GM18861 (cell line): Measurements from ENCODE around the gene RTN4RL1.

Experiments used
- ATAC-seq: cut with Tn5 transposase; IDR thresholded peaks from one replicate; pipeline ENCODE4 v1.9.1; 2021; ENCODE audit not compliant: unreplicated experiment

RTN4RL1 gene

DNA sequence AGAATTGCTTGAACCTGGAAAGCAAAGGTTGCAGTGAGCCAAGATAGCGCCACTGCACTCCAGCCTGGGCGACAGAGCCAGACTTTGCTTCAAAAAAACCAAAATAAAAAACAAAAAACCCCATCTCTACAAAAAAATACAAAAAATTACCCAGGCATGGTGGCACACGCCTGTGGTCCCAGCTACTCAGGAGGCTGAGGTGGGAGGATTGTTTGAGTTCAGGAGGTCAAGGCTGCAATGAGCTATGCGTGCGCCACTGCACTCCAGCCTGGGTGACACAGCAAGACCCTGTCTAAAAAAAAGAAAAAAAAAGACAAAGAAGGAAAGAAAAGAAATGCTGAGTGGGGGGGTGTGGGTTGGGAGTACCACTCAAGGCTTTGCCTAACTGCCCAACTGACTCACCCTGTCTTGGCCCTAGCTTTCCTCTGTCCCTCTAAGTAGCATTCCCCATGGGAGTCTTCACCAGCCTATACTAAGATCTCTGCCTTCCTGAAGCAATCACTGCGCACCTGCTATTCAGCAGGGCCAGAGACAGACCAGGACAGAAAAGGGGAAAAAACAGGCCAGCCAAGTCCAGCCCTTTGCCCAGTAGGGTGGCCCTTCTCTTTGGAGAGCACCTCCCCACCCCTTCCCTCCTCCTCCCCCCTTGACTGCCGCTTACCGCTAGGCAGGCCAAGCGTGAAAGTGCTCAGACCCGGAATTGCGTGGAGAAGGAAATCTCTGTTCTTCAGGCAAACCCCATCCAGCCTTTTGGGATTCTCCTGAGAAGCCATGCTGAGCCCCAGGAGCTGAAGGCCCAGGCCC is 45.8 kb downstream of the RTN4RL1 start:
- no peak for ATAC-seq

DNA sequence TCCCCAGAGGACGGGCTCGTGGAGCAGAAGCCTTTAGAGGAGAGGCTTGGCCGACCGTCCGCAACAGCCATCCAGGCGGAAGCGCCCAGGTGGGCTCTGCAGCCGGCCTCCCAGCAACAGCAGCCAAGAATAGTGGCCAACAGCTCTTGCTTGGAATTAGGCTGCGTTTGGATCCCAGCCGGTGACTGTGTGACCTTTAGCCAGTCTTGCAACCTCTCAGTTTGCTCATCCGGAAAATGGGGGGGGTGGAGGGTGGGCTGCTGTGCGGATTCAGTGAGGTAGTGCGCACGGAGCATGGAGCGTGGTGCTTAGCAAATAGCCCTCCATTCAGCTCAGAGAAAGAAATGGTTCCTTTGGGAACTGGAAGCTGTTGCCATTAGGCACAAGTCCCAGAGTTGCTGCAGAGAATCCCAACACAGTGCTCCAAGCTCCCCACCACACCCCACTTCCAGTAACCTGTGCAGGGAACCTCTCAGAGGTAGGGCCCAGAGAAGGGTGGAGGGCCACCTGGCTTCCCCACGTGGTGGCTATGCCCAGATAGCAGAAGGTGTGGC is 46.7 kb downstream of the RTN4RL1 start:
- no peak for ATAC-seq

DNA sequence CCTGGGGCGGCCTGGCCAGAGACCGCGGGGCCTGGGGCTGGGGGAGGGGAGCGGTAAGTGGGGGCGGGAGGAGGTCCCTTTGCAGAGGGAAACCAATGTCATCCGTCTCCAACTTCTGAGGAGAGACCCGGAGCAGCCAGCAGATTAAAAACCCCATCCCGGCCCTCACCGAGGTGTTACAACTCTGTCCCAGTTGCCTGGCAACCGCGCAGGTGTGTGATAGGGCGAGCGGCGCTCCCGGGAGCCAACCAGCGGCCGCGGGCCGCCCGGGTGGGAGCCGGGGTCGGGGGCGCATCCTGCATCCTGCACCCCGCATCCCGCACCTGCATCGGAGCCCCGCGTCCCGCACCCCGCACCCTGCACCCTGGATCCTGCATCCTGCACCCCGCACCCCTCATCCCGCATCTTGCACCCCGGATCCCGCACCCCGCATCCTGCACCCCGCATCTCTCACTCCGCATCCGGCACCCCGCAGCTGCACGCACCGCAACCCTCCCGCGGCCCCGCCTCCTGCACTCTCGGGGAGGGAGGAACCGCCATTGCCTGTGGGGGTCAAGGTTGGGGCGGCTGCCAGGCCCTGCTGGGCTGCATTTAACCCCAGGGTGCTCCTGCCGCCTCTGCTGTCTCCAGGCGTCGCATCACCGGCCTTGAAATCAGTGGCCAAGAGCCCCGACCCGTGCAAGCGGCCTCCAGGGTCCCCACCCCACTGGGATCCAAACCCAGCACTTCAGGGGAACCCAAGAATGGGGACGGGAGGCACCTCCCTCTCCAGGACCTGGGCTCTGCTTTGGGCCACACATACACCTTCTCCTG is 47.3 kb downstream of the RTN4RL1 start:
- ATAC-seq: no peak

DNA sequence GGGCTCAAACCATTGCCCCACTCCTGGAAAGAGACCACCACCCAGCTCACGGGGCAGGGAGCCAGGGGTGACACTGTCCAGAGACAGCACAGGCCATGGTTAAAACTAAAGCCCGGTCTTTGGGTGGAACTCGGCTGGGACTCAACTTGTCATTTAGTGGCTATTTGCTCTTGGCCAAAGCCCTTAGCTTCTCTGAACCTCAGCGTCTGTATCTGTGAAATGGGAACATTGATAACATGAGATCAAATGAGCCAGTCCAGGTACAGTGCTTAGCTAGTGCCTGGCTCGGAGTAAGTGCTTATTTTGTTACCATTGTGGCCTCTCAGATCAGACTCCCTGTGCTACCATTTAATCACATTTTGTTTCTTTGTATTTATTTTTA is 48.5 kb downstream of the RTN4RL1 start:
- no peak for ATAC-seq

DNA sequence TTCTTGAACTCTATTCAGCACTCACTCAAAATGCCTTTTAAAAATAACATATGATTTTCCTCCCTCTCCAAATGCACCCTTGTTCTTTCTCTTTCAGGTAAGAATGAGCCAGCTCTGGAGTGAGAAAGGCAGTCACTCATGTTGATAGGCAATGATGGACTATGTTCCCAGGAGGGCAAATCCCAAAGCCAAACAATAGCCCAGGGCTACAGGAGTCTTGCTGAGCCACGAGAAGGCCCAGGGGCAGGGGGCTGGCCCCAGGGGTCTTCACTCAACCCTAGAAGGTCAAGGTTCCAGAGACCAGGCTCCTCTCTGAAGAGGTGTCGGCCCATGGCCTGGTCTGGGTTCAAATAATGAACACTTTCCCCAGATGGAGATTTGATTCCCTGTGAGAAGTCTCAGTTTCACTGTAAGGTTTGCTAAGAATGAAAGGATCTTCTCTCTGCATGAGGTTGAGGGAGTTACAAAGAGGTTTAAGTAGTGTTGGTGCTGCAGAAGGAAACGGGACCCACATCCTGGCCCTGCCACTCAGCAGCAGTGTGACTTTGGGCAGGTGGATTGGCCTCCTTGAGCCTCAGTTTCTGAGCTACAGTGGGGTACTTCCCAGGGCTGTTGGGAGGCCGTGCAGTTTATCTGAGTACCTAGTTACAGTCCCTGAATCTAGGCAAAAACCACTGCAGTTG is 49.0 kb downstream of the RTN4RL1 start:
- no peak for ATAC-seq

DNA sequence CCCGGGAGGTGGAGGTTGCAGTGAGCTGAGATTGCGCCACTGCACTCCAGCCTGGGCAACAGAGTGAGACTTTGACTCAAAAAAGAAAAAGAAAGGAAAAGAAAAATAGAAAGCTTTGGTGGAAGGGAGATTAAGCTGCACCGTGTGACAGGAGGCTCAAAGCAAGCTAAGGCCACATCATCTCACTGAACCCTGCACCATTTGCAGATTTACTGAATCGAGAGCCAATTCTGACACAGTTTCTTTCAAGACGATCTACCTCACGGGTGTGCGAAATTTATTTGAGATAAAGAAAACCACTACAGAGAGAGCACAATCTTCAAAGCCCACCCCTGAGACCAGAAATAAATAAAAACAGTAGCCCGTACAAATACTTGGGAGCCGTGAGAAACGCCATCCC is 49.6 kb downstream of the RTN4RL1 start:
- no peak for ATAC-seq

DNA sequence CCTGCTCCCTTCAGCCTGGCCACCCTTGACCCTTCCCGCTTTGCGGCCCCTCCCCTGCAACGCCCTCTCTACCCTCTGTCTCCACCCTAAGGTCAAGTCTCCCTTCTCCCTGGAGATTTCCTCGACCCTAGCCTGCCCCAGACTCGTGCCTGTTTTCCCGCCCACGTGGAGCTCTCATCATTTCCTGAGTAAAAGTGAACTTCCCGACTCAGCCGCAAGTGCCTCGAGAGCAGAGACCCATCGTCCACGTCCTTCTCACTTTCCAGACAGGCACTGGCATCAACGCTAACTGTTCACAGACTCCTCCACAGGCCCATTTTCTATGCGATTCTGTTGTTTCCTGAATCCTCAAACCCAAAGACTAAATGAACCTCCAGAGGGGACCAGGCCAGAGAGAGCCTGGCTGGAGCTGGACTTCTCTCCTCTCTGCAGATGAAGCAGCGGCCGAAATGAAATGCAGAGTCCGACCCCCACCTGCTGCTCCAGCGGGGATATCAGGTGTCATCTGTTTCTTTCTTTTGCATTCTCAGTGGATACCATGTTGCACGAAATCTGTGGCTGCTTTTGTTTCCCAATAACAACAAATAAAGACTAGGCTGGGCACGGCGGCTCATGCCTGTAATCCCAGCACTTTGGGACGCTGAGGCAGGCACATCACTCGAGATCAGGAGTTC is 52.5 kb downstream of the RTN4RL1 start:
- ATAC-seq: no peak

DNA sequence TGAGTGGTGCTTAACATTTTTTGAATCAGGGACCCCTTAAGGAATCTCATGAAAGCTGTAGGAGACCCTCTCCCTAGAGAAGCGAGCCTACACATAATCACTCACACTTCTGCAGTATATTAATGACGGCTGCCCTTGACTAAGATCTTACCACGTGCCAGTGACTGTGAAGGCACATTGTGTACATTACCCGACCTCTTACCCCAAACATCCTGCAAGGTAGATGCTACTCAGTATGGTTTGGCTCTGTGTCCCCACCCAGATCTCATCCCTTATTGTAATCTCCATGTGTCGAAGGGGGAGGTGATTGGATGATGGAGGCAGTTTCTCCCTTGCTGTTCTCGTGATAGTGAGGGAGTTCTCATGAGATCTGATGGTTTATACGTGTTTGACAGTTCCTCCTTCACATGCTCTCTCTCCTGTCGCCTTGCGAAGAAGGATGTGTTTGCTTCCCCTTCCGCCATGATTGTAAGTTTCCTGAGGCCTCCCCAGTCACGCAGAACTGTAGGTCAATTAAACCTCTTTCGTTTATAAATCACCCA is 54.2 kb downstream of the RTN4RL1 start:
- ATAC-seq: no peak

DNA sequence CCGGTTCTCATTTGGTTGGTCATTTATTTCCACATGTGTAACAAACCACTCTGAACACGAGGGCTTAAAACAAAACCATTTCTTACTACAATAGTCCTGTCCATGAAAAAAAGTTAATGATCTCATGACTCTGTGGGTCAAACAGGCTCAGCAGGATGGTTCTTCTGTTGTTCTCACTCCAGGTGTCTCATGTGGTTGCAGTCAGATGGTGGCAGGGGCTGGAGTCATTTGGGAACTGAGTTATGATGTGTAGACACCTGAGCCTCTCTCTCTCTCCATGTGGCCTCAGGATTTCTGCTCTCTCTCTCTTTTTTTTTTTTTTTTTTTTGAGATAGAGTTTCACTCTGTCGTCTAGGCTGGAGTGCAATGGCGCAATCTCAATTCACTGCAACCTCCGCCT is 55.4 kb downstream of the RTN4RL1 start:
- ATAC-seq: no peak

DNA sequence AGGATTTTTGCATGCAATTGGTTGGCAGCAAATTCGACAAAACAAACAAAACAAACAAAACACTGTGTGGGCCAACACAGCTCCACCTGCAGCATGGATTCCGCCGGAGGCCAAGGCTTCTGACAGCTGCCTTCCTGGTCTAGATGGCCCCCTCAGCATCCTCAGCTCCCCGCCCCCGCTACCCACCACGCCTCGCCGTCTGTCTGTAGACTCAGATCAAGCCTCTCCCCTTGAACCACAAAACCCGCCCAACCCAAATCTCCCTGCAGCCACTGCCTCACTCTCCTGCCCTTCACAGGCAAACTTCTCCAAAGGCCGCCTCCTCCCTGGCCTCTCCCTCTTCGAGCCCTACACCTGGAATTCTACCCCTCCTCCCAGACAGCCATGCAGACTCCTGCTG is 57.9 kb downstream of the RTN4RL1 start:
- ATAC-seq: no peak

DNA sequence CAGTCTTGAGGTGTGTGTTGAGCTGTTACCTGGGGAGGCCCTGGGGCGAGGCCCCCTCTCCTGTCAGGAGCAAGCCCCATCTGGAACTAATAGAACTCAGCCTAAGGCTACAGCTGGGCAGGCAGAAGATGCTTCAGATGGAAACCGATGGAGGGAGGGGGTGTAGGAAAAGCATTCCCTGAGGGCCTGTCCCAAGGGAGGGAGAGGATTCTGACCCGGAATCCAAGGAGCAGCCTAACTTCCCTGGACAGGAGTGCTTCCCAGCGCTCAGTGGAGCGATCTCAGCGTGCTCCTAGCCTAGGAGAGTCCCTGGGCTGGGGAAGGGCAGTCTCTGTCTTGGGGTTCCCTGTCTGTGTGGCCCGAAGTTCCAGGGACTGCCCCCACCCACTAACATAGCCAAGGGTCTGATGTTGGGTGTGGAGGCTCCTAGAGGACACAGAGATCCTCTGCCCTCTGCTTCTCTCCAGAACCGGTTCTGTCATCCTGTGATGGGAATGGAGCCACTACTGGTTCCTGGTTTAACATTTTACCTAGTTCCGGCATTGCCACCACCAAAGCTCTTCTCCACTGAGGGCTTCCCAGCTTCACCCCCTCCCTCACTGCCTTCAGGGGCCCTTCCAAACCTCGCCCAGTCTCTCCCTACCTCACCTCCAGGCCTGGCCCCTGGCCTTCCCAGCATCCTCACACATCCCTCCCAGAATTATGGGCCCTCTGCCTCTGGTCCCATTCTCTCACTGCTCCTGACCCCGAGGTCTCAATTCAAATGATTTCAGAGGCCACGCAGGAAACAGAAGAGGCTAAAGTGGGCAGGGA is 58.7 kb downstream of the RTN4RL1 start:
- ATAC-seq: no peak

DNA sequence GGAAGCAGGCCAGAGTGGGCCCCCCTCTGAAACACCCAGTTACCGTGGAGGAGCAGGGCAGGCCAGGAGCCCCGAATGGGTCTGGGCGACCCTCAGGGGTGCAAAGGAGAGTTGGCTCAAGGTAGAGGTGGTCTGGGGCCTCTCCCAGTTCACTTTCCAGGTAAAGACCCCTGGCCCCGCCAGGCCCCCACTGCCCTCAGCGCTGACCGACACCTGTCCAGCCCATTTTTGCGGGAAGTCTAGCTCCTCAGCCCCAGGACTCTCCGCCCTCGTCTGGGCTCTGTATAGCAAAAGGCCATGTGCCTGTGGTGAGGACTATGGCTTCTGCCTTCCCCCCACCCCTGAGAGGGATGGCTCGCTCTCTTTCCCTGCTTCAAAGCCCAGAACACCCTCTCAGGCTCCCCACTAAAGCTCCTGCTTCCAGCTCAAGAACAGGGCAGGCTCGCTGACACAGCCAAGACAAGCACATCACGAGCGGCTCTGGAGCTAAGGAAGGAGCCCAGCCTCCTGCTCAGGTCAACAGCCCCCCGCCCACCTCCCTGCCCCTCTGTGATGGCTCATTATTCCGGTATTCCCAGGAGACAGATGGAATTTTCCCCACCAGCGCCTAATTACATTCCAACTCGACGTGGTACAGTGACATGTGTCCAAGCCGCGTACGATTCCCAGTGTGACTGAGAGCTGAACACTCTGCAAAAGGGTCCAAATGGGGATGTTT is 59.4 kb downstream of the RTN4RL1 start:
- no peak for ATAC-seq

DNA sequence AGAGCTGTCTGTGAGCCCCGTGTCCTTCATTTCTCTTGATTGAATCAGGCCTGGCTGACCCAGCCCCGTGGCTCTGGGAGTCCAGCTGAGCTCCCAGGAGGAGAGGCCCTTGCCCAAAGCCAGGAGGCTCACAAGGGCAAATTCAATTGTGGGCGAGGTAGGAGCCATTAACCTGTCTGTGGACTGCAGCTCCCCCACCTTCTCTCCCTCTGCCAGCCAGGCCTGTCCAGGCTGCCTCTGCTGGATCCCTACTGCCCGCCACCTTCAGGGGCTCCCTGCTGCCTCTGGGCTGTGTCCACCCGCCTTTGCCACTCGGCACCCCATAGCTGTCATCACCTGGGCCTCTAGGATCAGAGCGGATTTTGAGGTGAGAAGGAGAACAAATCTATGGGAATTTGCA is 61.9 kb downstream of the RTN4RL1 start:
- no peak for ATAC-seq

DNA sequence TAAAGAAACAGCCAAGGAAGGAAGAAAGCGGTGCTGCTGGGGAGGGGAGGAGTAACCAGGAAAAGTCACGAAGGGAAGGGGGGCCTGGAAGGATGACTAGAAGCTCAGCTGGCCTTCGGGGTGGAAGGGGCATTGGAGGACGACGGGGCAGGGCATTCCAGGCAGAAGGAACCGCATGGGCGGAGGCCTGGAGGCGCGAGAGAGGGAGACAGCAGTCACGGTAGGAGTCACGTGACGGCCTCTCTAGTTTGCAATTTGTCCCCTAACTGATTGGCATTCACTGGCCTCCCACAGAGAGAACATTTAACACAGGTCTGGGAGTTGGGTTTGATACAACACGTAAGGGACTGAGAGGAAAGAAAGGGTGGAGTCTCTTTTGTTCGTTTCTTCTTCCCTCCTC is 63.9 kb downstream of the RTN4RL1 start:
- no peak for ATAC-seq

DNA sequence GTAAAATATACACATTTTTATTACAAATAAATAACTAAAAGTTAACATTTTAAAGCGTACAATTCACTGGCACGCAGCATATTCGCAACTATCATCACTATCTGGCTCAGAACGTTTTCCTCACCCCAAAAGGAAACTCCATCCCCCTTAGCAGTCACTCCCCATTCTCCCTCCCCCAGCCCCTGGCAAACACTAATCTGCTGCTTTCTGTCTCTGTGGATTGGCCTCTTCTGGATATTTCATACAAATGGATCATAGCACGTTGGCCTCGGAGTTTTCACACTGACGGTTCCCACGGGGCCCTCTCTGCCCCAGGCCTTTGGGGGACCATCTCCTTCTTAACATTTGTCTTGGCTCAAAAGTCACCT is 64.6 kb downstream of the RTN4RL1 start:
- no peak for ATAC-seq

DNA sequence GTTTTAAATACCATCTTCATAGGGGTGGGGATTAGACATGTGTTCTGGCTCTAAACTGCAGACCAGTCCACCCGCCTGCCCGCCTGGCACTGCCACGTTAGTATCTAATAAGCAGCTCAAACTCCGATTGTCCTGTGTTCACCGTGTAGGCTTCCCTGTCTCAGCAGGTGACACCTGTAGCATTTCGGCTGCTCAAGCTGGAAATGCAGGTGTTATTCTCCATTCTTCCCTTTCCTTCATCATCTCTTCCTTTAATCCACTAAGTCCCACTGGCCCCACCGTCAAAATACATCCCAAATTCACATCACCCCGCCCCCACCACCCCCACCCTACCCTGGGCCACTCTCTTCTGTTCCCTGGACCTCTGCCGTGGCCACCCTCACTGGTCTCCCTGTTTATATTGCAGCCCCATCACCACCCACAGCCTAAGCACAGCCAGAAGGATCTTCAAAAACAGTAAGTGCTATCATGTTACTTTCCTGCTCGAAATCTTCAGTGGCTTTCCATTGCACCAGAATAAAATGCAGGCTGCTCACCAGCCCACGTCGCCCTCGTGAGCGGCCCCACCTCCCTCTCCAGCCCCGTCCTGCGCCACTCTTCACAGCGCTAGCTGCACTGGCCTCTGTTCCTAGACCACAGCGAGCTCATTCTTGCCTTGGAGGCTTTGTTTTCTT is 65.1 kb downstream of the RTN4RL1 start:
- no peak for ATAC-seq

DNA sequence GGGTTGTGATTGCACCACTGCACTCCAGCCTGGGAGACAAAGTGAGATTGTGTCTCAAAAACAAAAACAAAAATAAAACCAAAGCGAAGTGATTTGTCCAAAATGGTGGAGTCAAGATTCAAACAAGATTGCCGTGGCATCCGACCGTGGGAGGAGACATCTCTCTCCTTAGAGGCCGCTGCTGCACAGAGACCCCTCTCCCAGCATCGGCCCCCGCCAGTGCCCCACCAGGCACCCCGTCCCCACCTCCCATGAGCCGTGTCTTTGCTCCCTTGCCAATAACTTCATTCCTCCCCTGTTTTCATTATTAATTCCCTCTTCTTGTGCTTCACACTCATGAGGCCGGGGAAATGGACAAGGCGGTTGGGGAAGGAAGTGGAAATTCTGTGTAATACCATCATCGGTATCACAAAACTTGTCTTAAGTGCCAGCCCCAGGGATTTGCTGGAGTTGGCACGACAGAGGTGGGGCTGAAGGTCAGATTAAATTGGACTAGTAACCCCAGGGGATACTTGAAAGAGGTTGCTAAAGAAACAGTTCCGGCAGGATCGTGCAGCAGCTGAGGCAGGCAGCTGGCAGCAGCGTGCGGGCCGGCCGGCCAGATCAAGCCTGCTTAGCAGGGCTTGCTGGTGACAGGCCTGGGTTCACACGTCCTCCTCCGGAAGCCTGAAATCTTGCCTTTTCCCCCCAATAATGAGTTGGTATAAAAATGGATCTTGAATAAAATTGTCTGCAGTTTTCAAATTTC is 66.8 kb downstream of the RTN4RL1 start:
- ATAC-seq: no peak

DNA sequence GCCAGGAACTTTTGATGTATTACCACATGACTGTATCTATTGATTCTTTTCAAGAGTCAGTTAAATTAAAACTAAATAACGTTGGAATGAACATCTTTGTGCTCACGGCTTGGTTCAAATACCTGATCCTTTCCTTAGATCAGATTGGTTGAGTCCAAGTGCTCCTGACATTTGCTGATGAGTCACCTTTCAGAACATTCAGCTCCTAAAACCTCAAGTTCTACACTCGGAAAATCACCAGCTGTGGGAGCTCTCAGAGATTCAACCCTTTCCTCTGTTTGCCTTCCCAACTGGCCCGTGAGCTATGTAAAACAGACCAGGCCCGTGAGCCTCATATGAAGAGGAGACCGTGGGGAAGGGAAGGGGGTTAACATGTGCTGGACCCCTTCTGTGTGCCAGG is 68.1 kb downstream of the RTN4RL1 start:
- no peak for ATAC-seq
